Stimulated activated CD8-positive, alpha-beta memory T cell treated with anti-CD3 and anti-CD28 coated beads, Interleukin-4, amount 100 ng/mL, for 48 hours (primary cell): ENCODE results near the gene SPRYD3.
"Not testable (repeated sequence)": the region's sequence is repeated elsewhere in the genome, so short reads cannot be mapped to it uniquely, and the experiment has no call there.

Source experiments
- DNase-seq: peaks from one replicate; pipeline ENCODE4 v3.0.0-alpha.2; 2020

Gene SPRYD3

GRCh38 chr12:53049571-53050318 lies 29.4 kb downstream of the SPRYD3 start, which contains the start of gene TNS2:
TSS of gene TNS2 (plus strand) at chr12:53050065. CDS start at chr12:53050186, 121 bp downstream.
- no peak for DNase-seq

GRCh38 chr12:53048780-53049401 lies 30.3 kb downstream of the SPRYD3 start:
- no peak for DNase-seq

GRCh38 chr12:53048033-53048779 lies 31.0 kb downstream of the SPRYD3 start:
- no peak for DNase-seq

GRCh38 chr12:53047221-53048032 lies 31.8 kb downstream of the SPRYD3 start:
- peak; percentile 76 for DNase-seq

- peak; percentile 70 for DNase-seq
These were observed 32.5 kb downstream of the SPRYD3 start for GRCh38 chr12:53046655-53047220.

- no peak for DNase-seq
These were observed 33.5 kb downstream of the SPRYD3 start for GRCh38 chr12:53045696-53046045.

GRCh38 chr12:53044896-53045695 lies 34.1 kb downstream of the SPRYD3 start:
- peak; percentile 22 for DNase-seq

GRCh38 chr12:53044052-53044581 lies 35.1 kb downstream of the SPRYD3 start:
- DNase-seq = peak; percentile 19

GRCh38 chr12:53042607-53043454 lies 36.4 kb downstream of the SPRYD3 start:
- DNase-seq = peak; percentile 28

GRCh38 chr12:53039851-53040250 lies 39.3 kb downstream of the SPRYD3 start:
- DNase-seq = no peak

- DNase-seq = no peak
These were observed 42.4 kb downstream of the SPRYD3 start for GRCh38 chr12:53036802-53037201.

GRCh38 chr12:53034459-53034858 lies 44.7 kb downstream of the SPRYD3 start:
- DNase-seq = no peak

GRCh38 chr12:53033832-53034231 lies 45.4 kb downstream of the SPRYD3 start:
- DNase-seq = not testable (repeated sequence)

GRCh38 chr12:53031616-53032015 lies 47.6 kb downstream of the SPRYD3 start:
- DNase-seq = no peak

- not testable (repeated sequence) for DNase-seq
These were observed 52.2 kb downstream of the SPRYD3 start for GRCh38 chr12:53027014-53027413.

GRCh38 chr12:53025250-53025649 lies 53.9 kb downstream of the SPRYD3 start:
- no peak for DNase-seq

- DNase-seq = no peak
These were observed 64.5 kb downstream of the SPRYD3 start for GRCh38 chr12:53014709-53015108.
